KMS-11 (cell line): Measurements from ENCODE around the gene LRRC59.

ENCODE experiments used
- H2AFZ ChIP-seq: fragments of 200-600 bp; sonication (generic); 2 replicates; pipeline ENCODE4 v1.6.1; 2016; ENCODE audit warnings: antibody characterized with exemption, mixed run types, low read depth
- H3K27ac ChIP-seq: fragments of 200-600 bp; sonication (generic); 2 replicates; pipeline ENCODE4 v1.6.1; 2016; ENCODE audit warnings: mild to moderate bottlenecking, mixed run types
- H3K27me3 ChIP-seq: fragments of 200-600 bp; sonication (generic); 2 replicates; pipeline ENCODE4 v1.6.1; 2017; ENCODE audit warnings: mild to moderate bottlenecking, low read depth, mixed run types, moderate library complexity; ENCODE audit not compliant: insufficient read depth
- H3K36me3 ChIP-seq: fragments of 200-600 bp; sonication (generic); 2 replicates; pipeline ENCODE4 v1.6.1; 2017; ENCODE audit warnings: mild to moderate bottlenecking, mixed run types; ENCODE audit not compliant: insufficient read depth
- H3K4me1 ChIP-seq: fragments of 200-600 bp; sonication (generic); 2 replicates; pipeline ENCODE4 v1.6.1; 2016; ENCODE audit warnings: mild to moderate bottlenecking, low read depth, mixed run types; ENCODE audit not compliant: poor library complexity, severe bottlenecking
- H3K4me2 ChIP-seq: fragments of 200-600 bp; sonication (generic); 2 replicates; pipeline ENCODE4 v1.7.0; 2016; ENCODE audit warnings: mild to moderate bottlenecking, mixed run types
- H3K4me3 ChIP-seq: fragments of 200-600 bp; sonication (generic); IDR thresholded peaks from 2 replicates; pipeline ENCODE4 v1.6.1; 2017; ENCODE audit warnings: low read depth, low read length, mixed read lengths; ENCODE audit not compliant: insufficient read depth
- H3K79me2 ChIP-seq: fragments of 200-600 bp; sonication (generic); 2 replicates; pipeline ENCODE4 v1.6.1; 2016; ENCODE audit warnings: low read depth, mixed run types; ENCODE audit not compliant: insufficient read depth
- H3K9ac ChIP-seq: fragments of 200-600 bp; sonication (generic); 2 replicates; pipeline ENCODE4 v1.6.1; 2016; ENCODE audit warnings: mild to moderate bottlenecking, mixed run types
- H4K20me1 ChIP-seq: fragments of 200-600 bp; sonication (generic); 2 replicates; pipeline ENCODE4 v1.6.1; 2016; ENCODE audit warnings: mild to moderate bottlenecking, mixed run types; ENCODE audit not compliant: insufficient read depth
- CTCF ChIP-seq: fragments of 200-600 bp; sonication (generic); conservative IDR thresholded peaks from 2 replicates; pipeline ENCODE4 v1.6.1; 2017; ENCODE audit warnings: low read depth, mild to moderate bottlenecking, antibody characterized with exemption, low read length, moderate library complexity, mixed read lengths

LRRC59 gene

DNA sequence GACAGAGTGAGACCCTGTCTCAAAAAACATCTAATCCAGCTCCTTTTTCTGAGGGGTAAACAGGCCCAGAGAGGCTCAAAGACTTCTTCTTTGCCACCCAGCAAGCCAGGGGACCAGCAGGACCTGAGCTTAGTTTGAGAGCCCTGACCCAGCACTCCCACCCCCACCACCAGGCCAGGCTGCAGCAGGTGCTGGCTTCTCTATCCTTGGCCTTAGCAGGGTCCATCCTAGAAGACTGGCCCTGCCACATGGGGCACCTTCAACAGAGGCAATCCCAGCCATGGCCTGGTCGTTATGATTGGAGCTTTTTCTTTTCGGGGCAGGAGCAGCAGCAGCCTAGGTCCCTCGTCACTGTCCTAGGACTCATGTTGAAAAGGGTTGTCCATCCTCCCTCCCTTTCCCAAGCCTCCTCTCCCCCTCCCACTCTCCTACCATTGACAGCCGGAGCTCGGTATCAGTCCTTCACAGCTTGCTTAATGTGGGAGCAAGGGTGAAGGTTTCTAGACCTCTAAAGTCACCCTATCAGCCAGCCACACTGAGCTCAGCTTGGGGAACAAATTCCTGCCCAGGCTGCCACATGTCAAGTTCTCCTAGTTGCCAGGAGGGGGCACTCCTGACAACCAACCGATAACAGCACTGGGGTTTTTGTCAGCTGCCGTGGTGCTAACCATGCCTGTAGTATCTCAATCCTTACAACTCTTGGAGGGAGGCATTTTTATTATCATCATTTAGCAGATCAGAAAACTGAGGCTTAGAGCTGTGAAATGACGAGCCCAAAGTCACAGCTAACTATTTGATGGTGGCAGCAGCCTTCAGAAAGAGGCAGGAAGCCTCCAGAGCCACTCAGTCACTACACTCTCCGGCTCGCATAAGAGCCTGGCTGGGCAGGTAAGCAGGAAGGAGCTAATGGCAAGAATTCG, 35.5 kb downstream of the LRRC59 start:
- H3K27ac ChIP-seq = no peak overlapping the region
- no peak overlapping the region; the same call in 1 of the 2 replicates for H3K4me2 ChIP-seq
- no peaks in the 10 kb centered on the region for H3K36me3 ChIP-seq

DNA sequence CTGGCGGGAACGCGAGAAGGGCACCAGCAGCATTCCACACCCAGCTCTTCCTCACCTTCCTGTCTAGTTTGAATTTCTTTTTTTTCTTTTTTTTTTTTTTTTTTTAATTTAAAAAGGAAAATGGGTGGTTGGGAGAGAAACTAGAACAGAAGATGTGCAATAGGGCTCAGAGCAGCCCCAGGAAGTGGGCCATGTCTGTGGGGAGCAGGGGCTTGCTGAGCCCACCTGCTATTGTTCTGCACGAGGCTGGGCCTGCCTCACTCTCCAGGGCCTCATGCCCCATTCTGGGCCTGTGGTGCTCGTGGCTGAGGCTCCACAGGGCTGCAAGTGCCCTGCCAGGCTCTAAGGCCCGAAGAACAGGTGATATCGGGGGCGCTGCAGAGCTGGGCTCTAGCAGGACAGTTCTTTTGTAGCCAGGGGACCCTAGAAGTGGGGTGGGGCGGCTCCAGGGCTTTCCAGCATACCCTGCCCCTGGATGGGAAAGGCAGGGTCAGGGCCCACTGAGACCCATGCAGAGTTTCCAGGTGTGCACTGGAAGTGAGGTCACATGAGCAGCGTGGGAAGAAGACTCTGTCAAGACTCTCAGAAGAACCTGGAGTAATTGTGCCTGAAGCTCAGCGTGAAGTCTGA, 36.7 kb downstream of the LRRC59 start:
- Histone ChIP-seq H3K4me3 (no peak overlapping the region), H3K79me2 (no peaks in the 10 kb centered on the region), H4K20me1 (no peaks in the 10 kb centered on the region), H3K4me2 (no peak overlapping the region), H3K4me1 (peaks cover 10% of the 10 kb centered on the region), H3K36me3 (no peaks in the 10 kb centered on the region), H3K27ac (no peak overlapping the region), H3K27me3 (no peaks in the 10 kb centered on the region), H2AFZ (no peak overlapping the region), H3K9ac (no peak overlapping the region)
- TF ChIP-seq CTCF = no peak

More for the DNA sequence above, 35.5 kb downstream of the LRRC59 start:
- TF ChIP-seq CTCF = peak; percentile 90
- Histone ChIP-seq H4K20me1 (no peaks in the 10 kb centered on the region), H3K9ac (no peak overlapping the region), H3K27me3 (no peaks in the 10 kb centered on the region), H3K4me1 (peaks cover 10% of the 10 kb centered on the region), H3K4me3 (no peak overlapping the region), H3K79me2 (no peaks in the 10 kb centered on the region), H2AFZ (no peak overlapping the region)

DNA sequence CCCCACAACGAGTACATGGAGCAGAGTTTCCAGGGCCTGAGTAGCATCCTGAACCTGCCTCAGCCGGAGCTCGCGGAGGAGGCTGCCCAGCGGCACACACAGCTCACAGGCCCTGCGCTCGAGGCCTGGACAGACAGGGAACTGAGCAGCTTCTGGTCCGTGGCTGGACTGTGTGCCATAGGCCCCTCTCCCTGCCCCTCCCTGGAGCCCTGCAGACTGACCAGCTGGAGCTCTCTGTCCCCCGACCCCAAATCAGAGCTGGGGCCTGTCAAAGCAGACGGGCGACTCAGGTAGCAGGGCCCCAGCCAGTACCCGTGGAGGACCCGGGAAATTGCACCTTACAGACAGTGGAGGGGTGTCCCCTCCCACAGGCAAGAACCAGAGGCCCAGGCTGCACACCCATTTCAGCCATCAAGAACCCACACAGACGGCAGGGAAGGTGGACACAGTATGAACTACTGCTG, 37.3 kb downstream of the LRRC59 start:
- H3K27ac ChIP-seq = no peak overlapping the region

More for the DNA sequence above, 37.3 kb downstream of the LRRC59 start:
- no peaks in the 10 kb centered on the region for H4K20me1 ChIP-seq
- H2AFZ ChIP-seq = no peak overlapping the region
- H3K4me2 ChIP-seq = no peak overlapping the region
- TF ChIP-seq CTCF = no peak
- no peaks in the 10 kb centered on the region for H3K36me3 ChIP-seq
- H3K4me3 ChIP-seq = no peak overlapping the region
- no peak overlapping the region for H3K9ac ChIP-seq
- no peaks in the 10 kb centered on the region for H3K79me2 ChIP-seq
- H3K27me3 ChIP-seq = no peaks in the 10 kb centered on the region
- peaks cover 10% of the 10 kb centered on the region for H3K4me1 ChIP-seq
